HG03045 (cell line): ENCODE measurements around the gene THEM5.
"Not testable (repeated sequence)": the region's sequence is repeated elsewhere in the genome, so short reads cannot be mapped to it uniquely, and the experiment has no call there.

Source experiments
- ATAC-seq: cut with Tn5 transposase; IDR thresholded peaks from one replicate; pipeline ENCODE4 v1.9.1; 2021; ENCODE audit warnings: mild to moderate bottlenecking, moderate library complexity; ENCODE audit not compliant: unreplicated experiment

THEM5 gene, protein sequence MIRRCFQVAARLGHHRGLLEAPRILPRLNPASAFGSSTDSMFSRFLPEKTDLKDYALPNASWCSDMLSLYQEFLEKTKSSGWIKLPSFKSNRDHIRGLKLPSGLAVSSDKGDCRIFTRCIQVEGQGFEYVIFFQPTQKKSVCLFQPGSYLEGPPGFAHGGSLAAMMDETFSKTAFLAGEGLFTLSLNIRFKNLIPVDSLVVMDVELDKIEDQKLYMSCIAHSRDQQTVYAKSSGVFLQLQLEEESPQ

DNA sequence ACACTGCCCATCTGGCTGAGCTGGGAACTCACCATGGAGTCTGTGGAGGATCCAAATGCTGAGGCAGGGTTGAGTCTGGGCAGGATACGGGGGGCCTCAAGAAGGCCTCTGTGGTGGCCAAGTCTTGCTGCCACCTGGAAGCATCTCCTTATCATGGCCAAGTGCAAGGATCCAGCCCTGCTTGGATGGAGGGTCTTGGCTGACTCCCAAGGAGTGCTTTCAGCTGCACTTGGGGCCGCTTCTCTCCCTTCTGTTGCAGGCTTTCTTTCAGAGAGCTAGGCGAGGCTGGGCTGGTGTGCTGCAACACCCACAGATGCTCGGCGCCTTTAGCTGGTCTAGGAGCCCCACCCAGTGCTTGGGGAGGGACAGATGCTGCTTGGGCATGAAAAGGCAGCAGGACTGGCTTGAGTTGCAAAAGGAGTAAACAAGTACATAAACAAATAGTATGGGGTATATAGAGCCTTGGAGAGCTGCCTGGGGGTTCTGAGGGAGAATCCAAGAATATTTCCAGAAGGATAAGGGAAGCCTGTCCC is at the start of gene THEM5:
Gene THEM5, minus strand, starts transcription at position 302 of the 533 bp plus-strand sequence. Its CDS starts 147 bp downstream, at position 155.
- ATAC-seq = no peak

DNA sequence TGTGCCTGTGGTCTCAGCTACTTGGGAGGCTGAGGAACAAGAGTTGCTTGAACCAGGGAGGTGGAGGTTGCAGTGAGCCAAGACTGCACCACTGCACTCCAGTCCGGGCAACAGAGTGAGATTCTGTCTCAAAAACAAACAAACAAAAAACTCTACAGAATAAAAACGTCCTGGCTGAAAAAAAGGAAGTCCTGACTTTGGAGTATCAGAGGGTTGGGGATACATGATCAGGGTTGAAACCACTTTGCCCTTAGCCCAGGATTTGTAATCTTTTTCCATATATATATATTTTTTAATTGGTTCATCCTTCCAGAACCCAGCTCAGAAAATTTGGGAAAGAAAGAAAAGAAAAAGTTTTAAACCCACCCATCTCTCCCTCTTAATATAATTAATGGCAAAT is 49.3 kb upstream of the THEM5 start:
- ATAC-seq = no peak

DNA sequence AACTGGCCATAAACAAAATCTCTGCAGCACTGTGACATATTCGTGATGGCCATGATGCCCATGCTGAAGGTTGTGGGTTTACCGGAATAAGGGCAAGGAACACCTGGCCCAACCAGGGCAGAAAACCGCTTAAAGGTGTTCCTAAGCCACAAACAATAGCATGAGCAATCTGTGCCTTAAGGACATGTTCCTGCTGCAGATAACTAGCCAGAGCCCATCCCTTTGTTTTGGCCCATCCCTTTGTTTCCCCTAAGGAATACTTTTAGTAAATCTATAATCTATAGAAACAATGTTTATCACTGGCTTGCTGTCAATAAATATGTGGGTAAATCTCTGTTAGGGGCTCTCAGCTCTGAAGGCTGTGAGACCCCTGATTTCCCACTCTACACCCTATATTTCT is 47.3 kb upstream of the THEM5 start:
- not testable (repeated sequence) for ATAC-seq

DNA sequence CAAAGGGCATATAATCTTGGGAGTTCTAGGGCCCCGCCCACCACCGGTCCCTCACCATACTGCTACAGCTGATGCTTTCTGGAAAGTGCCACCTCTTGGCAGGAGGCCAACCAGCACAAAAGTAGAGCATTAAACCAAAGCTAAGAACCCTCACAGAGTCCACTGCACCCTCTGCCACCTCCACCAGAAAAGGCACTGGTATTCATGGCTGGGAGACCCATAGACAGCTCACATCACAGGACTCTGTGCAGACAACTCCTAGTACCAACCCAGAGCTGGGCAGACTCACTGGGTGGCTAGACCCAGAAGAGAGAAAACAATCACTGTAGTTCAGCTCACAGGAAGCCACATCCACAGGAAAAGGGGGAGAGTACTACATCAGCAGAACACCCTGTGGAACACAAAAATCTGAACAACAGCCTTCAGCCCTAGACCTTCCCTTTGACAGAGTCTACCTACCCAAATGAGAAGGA is 45.0 kb upstream of the THEM5 start:
- ATAC-seq = no peak

DNA sequence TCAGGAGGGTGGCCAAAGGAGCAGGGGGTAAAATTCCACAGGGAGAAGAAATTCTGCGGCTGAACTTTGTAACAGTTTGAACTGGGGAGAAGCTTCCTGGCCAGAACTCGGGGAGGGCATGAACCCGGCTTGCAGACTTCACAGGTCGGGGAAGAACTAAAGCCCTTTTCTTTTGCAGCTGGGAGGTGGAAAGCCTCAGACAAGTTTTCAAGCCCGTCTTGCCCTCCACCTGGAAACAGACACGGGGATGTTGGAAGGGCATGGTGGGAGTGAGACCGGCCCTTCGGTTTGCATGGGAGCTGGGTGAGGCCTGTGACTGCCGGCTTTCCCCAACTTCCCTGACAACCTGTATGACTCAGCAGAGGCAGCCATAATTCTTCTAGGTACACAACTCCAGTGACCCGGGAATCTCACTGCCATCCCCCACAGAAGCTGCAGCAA is 44.5 kb upstream of the THEM5 start:
- ATAC-seq = no peak

DNA sequence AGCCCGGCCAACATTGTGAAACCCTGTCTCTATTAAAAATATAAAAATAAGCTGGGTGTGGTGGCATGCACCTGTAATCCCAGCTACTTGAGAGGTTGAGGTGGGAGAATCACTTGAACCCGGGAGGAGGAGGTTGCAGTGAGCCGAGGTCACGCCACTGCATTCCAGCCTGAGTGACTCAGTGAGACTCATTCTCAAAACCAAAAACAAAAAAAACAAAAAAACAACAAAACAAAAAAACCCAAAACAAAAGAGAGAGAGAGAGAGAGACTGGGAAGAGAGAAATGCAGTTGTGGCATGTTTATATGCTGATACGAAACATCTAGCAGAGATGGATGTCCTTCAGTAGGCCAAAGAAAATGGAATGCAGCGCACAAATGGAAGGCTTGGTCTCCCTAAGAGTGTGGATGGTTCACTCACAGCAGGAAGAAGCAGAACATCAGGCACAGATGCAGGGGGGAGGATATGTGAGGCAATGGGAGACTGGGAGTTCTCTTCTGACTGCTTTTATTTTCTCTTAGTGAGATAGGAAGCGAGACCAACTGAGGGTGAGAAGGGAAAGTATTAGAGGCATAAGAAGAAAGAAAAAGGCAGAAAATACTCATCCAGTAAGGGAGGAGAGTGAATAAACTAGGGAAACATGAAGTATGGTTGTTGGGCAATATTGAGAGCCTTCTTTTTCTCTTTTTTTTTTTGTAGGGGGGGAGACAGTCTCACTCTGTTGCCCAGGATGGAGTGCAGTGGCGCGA is 39.8 kb upstream of the THEM5 start:
- ATAC-seq = no peak

DNA sequence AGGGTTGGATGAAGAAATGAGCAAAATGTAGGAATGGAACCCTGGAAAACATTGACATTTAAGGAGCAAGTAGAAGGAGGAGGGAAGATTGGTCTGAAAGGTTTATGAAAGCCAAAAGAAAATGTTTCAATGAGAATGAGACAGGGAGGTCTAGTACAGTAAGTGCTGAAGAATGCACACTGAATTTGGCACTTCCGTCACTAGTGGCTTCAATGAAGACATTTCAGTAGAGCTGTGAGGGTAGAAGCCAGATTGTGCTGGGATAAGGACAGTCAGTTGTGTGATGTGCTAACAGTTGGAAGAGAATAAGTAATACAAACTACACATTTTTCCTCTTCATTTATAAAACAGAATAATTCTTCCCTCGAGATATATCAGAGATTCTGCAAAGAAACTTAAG is 38.7 kb upstream of the THEM5 start:
- no peak for ATAC-seq

DNA sequence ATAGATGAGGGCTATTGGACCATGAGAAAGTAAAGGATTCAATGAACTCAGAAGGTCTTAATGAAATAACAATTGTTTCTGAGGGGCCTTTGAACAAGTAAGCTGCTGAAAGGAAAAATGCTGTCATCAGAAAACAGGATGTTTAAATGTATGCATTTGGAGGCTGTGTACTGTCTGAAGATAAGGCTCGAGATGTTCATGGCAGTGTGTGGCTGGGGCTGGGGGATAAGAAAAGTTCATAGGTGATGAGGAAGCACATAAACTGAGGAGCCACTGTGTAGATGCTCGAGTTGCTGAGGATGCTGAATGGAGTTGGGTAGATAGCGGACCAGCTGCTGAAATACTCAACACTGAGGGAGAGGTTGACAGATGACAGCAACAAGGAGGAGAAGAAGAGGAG is 38.0 kb upstream of the THEM5 start:
- no peak for ATAC-seq

DNA sequence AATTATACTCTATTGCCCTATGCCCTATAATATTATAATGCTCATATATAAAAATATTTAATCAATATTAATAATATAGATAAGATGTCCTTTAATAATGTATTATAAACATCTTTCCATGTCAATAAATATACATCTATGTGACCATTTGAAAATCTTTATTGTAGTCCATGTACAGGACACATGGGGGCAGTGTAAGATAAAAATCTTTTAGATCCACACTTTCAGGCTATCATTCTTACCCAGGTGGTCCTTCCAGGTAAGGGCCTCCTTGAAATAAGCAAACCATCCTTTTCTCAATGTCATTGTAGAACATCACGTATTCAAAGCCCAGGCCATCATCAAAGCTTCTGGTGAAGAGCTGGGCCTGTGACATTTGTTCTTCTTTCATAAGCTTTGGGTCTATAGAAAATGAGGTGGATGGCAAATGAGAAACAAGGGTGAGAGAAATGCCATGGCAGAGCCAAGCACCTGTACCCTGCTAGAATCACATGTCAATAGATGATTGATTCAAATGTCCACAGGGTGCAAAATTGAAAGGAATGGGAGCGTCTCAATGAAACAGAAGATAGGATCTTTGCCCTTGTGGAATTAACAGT is 35.6 kb upstream of the THEM5 start:
- ATAC-seq = no peak

DNA sequence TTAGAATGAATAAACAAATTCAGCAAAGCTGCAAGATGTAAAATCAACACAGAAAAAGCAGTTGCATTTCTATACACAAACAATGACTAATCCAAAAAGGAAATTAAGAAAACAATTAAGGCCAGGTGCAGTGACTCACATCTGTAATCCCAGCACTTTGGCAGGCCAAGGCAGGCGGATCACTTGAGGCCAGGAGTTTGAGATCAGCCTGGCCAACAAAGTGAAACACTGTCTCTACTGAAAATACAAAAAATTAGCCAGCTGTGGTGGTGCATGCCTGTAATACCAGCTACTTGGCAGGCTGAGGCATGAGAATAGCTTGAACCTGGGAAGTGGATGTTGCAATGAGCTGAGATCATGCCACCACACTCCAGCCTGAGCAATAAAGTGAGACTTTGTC is 33.5 kb upstream of the THEM5 start:
- no peak for ATAC-seq

DNA sequence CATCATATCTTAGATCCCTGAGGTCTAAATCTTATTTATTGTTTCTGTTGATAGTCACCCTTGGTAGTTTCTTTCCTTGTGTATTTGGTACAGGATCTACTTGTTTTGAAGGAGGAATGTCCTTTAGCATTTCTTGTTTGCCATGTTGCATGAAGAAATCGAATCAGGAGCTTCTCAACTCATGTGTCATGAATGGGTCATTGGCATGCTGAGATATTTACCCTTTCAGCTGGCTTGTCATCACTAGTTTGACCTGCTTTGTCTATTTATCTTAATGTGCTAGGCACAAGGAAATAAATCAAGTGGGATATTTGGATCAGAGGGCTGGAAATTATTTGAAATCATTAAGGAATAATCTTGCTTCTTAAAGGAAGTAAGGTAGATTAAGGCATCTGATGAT is 32.0 kb upstream of the THEM5 start:
- ATAC-seq = no peak

DNA sequence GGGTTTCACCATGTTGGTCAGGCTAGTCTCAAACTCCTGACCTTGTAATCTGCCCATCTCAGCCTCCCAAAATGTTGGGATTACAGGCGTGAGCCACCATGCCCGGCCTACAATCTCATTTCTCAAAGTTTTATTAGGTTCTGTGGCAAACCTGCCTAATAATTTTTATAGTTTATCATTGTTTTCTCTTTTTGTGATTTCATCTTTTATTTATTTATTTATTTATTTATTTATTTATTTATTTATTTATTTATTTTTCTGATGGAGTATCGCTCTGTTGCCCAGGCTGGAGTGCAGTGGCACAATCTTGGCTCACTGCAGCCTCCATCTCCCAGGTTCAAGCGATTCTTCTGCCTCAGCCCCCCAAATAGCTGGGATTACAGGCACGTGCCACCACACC is 31.4 kb upstream of the THEM5 start:
- not testable (repeated sequence) for ATAC-seq

DNA sequence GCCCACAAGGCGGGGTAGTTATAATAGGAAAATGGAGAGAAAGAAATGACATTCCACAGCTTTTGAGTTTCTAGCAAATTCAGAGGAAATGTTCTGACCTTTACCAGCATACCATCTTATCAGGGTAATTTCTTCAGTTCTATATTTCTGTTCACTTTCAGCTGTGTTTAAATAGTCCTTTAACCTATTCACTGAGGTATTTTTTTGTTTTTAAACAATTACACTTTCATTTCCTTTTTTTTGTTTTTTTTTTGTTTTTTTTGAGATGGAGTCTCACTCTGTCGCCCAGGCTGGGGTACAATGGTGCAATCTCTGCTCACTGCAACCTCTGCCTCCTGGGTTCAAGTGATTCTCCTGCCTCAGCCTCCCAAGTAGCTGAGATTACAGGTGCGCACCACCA is 30.9 kb upstream of the THEM5 start:
- not testable (repeated sequence) for ATAC-seq

DNA sequence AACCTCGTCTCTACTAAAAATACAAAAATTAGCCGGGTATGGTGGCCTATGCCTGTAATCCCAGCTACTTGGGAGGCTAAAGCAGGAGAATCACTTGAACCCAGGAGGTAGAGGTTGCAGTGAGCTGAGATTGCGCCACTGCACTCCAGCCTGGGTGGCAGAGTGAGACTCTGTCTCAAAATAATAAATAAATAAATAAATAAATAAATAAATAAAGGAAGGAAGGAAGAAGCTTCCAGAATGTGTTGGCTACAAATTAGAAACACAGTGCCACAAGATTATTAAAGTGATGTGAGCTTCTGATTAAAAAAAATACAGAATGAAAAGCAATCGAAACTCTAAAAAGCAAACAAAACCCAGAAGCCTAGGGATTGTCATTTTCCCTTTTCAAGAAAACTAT is 30.4 kb upstream of the THEM5 start:
- ATAC-seq = not testable (repeated sequence)

DNA sequence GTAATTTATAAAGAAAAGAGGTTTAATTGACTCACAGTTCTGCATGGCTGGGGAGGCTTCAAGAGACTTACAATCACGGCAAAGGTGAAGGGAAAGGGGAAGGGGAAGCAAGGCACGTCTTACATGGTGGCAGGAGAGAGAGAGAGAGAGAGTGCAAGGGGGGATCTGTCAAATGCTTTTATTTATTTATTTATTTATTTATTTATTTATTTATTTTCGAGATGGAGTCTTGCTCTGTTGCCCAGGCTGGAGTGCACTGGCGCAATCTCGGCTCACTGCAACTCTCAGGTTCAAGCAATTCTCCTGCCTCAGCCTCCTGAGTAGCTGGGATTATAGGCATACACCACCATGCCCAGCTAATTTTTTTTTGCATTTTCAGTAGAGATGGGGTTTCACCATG is 29.4 kb upstream of the THEM5 start:
- ATAC-seq = not testable (repeated sequence)

DNA sequence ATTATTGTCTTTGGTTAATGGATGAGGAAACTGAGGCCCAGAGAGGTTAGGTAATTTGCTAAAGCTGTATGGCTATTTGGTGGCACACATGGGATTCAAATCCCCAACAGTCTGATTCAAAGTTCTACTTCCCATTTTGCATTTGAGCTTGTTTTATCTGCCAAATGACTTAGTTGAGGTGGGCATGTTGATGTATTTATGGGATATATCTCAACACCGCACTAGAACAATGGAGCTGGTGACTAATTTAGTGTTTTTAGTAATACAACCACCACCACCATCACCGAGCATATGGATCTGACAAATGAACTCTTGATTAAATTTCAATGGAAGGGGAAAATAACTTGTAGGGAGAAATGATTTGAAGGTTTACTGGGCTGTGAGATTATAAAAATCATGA is 29.0 kb upstream of the THEM5 start:
- no peak for ATAC-seq

DNA sequence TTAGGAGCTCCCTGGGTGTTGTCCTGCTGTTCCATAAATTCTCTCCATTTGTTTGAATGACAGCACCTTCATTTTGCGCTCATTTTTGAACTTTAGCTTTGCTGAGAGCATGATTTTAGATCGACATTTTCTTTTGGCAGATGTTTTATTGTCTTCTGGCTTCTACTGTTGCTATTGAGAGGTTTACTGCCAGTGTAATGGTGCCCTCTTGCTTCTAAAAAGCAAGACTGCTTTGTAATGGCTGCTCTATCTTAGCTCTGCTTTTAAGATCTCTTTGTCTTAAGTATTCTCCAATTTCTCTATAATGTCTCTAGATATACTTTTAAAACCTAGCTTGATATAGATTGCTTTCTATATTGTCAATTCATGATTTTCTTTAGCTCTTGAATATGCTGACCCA is 28.0 kb upstream of the THEM5 start:
- no peak for ATAC-seq

DNA sequence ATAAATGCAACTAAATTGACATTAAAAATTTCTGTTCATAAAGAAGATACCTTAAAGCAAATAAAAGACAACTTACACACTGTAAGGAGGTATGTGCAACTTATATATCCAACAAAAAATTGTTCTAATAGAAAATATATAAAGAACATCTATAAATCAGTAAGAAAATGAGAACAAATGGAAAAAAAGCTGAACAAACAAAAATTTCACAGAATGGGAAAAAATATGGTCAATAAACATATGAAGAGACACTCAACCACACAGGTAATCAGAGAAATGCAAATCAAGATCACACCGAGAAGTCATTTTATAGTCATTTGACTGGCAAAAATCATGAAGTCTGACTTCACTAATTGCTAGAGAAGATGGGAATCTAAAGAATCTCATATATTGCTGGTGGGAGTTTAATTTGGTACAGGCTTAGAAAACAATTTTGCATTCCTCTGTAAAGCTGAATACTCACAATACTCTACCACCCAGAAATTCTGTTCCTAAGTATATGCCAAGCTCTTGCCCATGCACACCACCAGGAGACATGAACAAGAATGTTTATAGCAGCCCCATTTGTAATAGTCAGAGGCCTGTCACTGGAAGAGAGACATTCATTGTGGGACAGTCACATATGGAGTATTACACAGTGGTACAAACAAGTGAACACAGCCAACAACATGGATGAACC is 22.0 kb upstream of the THEM5 start:
- ATAC-seq = no peak

DNA sequence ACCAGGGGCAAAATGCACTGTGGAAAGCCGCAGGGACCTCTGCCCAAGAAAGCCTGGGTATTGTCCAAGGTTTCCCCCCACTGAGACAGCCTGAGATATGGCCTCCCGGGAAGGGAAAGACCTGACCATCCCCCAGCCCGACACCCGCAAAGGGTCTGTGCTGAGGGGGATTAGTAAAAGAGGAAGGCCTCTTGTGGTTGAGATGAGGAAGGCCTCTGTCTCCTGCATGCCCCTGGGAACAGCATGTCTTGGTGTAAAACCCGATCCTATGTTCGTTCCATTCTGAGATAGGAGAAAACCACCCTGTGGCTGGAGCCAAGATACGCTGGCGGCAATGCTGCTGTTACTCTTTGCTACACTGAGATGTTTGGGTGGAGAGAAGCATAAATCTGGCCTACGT is 19.3 kb upstream of the THEM5 start:
- ATAC-seq = not testable (repeated sequence)

DNA sequence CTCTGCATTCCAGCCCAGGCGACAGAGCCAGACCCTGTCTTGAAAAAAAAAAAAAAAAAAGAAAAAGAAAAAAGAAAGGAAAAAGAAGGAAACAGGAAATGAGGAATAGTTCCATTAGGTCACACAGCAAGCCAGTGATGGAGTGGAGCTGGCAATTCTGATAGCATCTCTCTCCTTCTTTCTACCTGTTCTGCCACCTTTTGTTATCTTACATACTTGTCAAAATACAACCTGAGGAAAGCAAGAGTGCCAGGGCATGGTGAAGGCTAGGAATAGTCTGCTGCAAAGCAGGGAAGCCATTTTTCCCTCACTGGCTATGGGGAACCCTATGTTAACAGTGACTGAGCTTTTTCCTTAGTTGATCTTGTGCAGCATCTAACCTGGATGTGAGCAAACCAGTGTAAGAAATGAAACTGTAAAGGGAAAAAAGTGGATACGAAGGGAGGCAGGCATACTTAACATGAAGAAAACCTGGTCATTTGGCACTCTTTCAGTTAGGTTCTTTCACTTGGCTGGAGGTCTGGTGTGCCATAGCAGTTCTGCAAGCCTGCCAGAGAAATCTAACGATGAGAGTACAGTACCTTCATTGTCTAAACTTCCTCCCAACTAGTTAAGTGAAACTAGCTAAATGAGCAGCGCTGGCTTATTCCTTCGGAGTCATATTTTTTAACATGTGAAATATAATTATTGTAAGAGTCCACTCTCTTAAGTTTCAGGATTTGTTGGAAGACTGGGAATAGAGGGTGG is 17.9 kb upstream of the THEM5 start:
- ATAC-seq = no peak
